Erythroblast (primary cell): ENCODE results near the gene HDAC10.

ENCODE experiments used
- GATA1 ChIP-seq: IDR thresholded peaks from 2 replicates; pipeline ENCODE4 v1.6.1; 2011; ENCODE audit warnings: low read depth, mild to moderate bottlenecking, control low read depth, low read length, moderate library complexity
- POLR2A ChIP-seq: IDR thresholded peaks from 2 replicates; pipeline ENCODE4 v1.6.1; 2011; ENCODE audit warnings: mild to moderate bottlenecking, low read length

DNA sequence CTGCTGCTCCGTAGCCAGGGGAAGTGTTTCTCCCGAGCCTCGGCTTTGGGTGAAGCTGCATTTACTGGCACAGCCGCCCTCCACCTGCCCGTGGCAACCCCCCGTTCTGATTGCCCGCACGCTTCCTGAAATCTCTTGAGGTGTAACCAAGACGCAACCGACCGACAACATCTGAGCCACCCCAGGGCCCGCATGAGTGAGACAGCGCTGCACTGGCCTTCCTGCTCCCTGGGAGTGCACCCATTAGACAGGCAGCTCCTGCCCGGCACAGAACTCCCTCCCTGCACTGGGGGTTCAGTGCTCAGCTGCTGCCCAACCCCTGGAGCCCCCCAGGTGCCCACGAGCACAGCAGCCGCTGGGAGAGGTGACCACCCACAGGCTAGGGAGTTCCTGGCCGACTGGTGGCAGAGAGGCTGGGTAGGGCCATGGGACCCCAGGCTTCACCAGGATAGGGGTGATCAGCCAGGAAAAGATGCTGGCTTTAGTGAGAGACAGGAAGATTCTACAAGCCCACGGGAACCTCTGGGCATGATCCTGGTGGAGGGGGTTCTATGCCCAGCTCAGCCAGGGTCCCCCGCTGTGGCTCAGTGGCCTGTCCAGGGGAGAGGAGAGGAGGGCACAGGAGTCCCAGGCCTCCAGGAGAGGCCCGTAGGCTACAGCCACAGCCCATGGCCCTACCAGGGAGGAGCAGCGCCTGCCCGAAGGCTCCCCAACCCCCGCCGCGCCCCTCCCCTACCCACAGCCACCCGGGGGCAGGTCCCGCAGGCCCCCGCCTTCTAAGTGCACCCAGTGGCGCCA is 41.8 kb upstream of the HDAC10 start:
- TF ChIP-seq POLR2A: no peak
- TF ChIP-seq GATA1: no peak
